ENCODE results near the gene HOXC10. TPM values are rescaled to one million over a fixed set of nuclear protein-coding genes. Genes with fewer than 3 reads are reported as not detected.
A peak's percentile ranks its signal among the peaks of the same experiment; 100 is the strongest.

The HOXC10 gene
- total and polyA plus RNA-seq, 2 donors (not counting 3 experiments of a cell fraction or from before 2014, with no cell fraction given) = 0.18 TPM; not detected in 1

GRCh38 chr12:54000116-54001114 is 15.5 kb downstream of the HOXC10 start, which contains the start of gene HOXC9:
HOXC9 (plus strand) TSS chr12:54000161; CDS start chr12:54000189, 28 bp downstream.
- dilution Hi-C loops (cut with MboI; ENCODE audit: extremely low pct_ligation_motif_present, low sequenced_read_pairs) (no loop called here), intact Hi-C loops (cut with micrococcal nuclease) (loop anchor here (10.0 kb wide), 1 partner anchor 364 kb away; the partner anchor contains the start of gene GPR84)
- peaks cover 78 to 98% of the 10 kb centered on the region in 2 experiments for H3K27me3 ChIP-seq (ENCODE audit: control insufficient read depth in 2 of 2, insufficient read depth in 2 of 2, low read length in 2 of 2)
- peak; percentile 38 for DNase-seq (ENCODE audit: low read depth, low spot score)
- no peak within 1 kb of the TSS for H3K27ac ChIP-seq (ENCODE audit: insufficient read depth, low read depth, low read length)
- CTCF ChIA-PET = interaction anchor here (1.0 to 2.6 kb wide), 7 partner anchors 8 to 207 kb away, joined by 3 to 17 read pairs (median 5); partner anchors contain the start of genes HOXC10 and HOXC8
- H3K9ac ChIP-seq (replicated peaks; ENCODE audit: extremely low read depth, insufficient read depth, low read length) = no peak within 1 kb of the TSS
- no peaks in the 10 kb centered on the region for H3K9me1 ChIP-seq (replicated peaks; ENCODE audit: control insufficient read depth, extremely low read depth, insufficient read depth, low read length)
- no peak for FAIRE-seq
- H3K4me2 ChIP-seq (ENCODE audit: insufficient read depth, low read length) = peak within 1 kb of the TSS; percentile 9
- no peaks in the 10 kb centered on the region for H4K20me1 ChIP-seq (replicated peaks; ENCODE audit: control insufficient read depth, extremely low read depth, insufficient read depth, low read length)
- no TSS peak for BruUV-seq (replicated peaks)
- POLR2A ChIA-PET = no interaction called here
- no peak within 1 kb of the TSS for H2AFZ ChIP-seq (ENCODE audit: low read depth, low read length)
- no peaks in the 10 kb centered on the region for H3K4me1 ChIP-seq (ENCODE audit: control insufficient read depth, extremely low read depth, insufficient read depth, low read length)
- no peaks in the 10 kb centered on the region for H3K9me3 ChIP-seq (replicated peaks; ENCODE audit: control insufficient read depth, insufficient read depth, low read length)
- no peaks in the 10 kb centered on the region for H3K79me2 ChIP-seq (ENCODE audit: control insufficient read depth, insufficient read depth, low read length)
- no peaks in the 10 kb centered on the region for H3K36me3 ChIP-seq (ENCODE audit: control insufficient read depth in 2 of 2, extremely low read depth in 1 of 2, insufficient read depth in 2 of 2, low read length in 2 of 2)
- peak within 1 kb of the TSS in 1 of 3 experiments; percentile 36 for H3K4me3 ChIP-seq (replicated peaks in 1 of 3; ENCODE audit: insufficient read depth in 1 of 3, low read depth in 1 of 3, low read length in 3 of 3)
- TF ChIP-seq EZH2 (IDR thresholded peaks at IDR 0.05; ENCODE audit: borderline replicate concordance, low read depth, low read length, severe bottlenecking) = peak; percentile 100
- no peak for TF ChIP-seq GATA2 (IDR thresholded peaks at IDR 0.05; ENCODE audit: insufficient read depth, insufficient read length, low read depth, low read length)
- no peak for TF ChIP-seq MAX (IDR thresholded peaks at IDR 0.05; ENCODE audit: insufficient read depth, insufficient read length)
- no peak for TF ChIP-seq JUN (IDR thresholded peaks at IDR 0.05; ENCODE audit: borderline replicate concordance, insufficient read depth, insufficient read length, low read depth)
- TF ChIP-seq POLR2A (IDR thresholded peaks at IDR 0.05; ENCODE audit: low read depth, low read length) = peak; percentile 24
- TF ChIP-seq POLR2AphosphoS5 (IDR thresholded peaks at IDR 0.05; ENCODE audit: insufficient read depth, low read depth, low read length) = no peak
- TF ChIP-seq CTCF (IDR thresholded peaks at IDR 0.05; ENCODE audit: extremely low read depth in 1 of 2, insufficient read depth in 1 of 2, low read depth in 1 of 2, low read length in 2 of 2) = no peak

Measured in endothelial cell of umbilical vein (primary cell).